ENCODE measurements around the gene PFDN4.
"Not testable (repeated sequence)": the region's sequence is repeated elsewhere in the genome, so short reads cannot be mapped to it uniquely, and the experiment has no call there.

PFDN4 gene

GRCh38 chr20:54256202-54256601 is 48.3 kb downstream of the PFDN4 start:
- H3K27me3 ChIP-seq (replicated peaks in 2 of 5; ENCODE audit: control insufficient read depth in 4 of 5, insufficient read depth in 5 of 5, low read length in 4 of 5): peaks cover 0 to 6% (median 0%) of the 10 kb centered on the region in 5 experiments
- no peaks in the 10 kb centered on the region for H3K4me1 ChIP-seq (ENCODE audit: control extremely low read depth in 1 of 4, control insufficient read depth in 4 of 4, insufficient read depth in 4 of 4, low read length in 3 of 4)
- H3K4me3 ChIP-seq (ENCODE audit: control insufficient read depth in 1 of 7, extremely low read depth in 1 of 7, insufficient read depth in 4 of 7, low read depth in 2 of 7, low read length in 6 of 7): no peak overlapping the region
- WGBS (ENCODE audit: insufficient coverage): 100% methylated on average over 2 of the region's 3 CpGs
- H3K9me3 ChIP-seq (ENCODE audit: control extremely low read depth in 1 of 5, control insufficient read depth in 4 of 5, insufficient read depth in 2 of 5, low read depth in 1 of 5, low read length in 4 of 5): no peaks in the 10 kb centered on the region
- DNase-seq: no peak
- CTCF ChIA-PET: no interaction called here
- POLR2A ChIA-PET: no interaction called here
- no peak overlapping the region for H3K27ac ChIP-seq (ENCODE audit: insufficient read depth in 1 of 2, low read depth in 1 of 2, low read length in 2 of 2, poor library complexity in 1 of 2, severe bottlenecking in 2 of 2)
- H3K36me3 ChIP-seq (ENCODE audit: control insufficient read depth in 4 of 4, insufficient read depth in 4 of 4, low read length in 3 of 4): no peaks in the 10 kb centered on the region

GRCh38 chr20:54257071-54257816 is 49.4 kb downstream of the PFDN4 start:
- H3K36me3 ChIP-seq (ENCODE audit: control insufficient read depth in 4 of 4, insufficient read depth in 4 of 4, low read length in 3 of 4): no peaks in the 10 kb centered on the region
- H3K9me3 ChIP-seq (ENCODE audit: control extremely low read depth in 1 of 5, control insufficient read depth in 4 of 5, insufficient read depth in 2 of 5, low read depth in 1 of 5, low read length in 4 of 5): no peaks in the 10 kb centered on the region
- no peak overlapping the region for H3K4me3 ChIP-seq (ENCODE audit: control insufficient read depth in 1 of 7, extremely low read depth in 1 of 7, insufficient read depth in 4 of 7, low read depth in 2 of 7, low read length in 6 of 7)
- peaks cover 0 to 7% (median 0%) of the 10 kb centered on the region in 5 experiments for H3K27me3 ChIP-seq (replicated peaks in 2 of 5; ENCODE audit: control insufficient read depth in 4 of 5, insufficient read depth in 5 of 5, low read length in 4 of 5)
- no peak overlapping the region for H3K27ac ChIP-seq (ENCODE audit: insufficient read depth in 1 of 2, low read depth in 1 of 2, low read length in 2 of 2, poor library complexity in 1 of 2, severe bottlenecking in 2 of 2)
- ChIA-PET CTCF (no interaction called here), POLR2A (no interaction called here)
- WGBS (ENCODE audit: insufficient coverage): 92% methylated on average over 2 of the region's 4 CpGs
- DNase-seq: no peak
- H3K4me1 ChIP-seq (ENCODE audit: control extremely low read depth in 1 of 4, control insufficient read depth in 4 of 4, insufficient read depth in 4 of 4, low read length in 3 of 4): no peaks in the 10 kb centered on the region

GRCh38 chr20:54260116-54260515 is 52.2 kb downstream of the PFDN4 start:
- H3K4me3 ChIP-seq (ENCODE audit: control insufficient read depth in 1 of 7, extremely low read depth in 1 of 7, insufficient read depth in 4 of 7, low read depth in 2 of 7, low read length in 6 of 7): no peak overlapping the region
- no peaks in the 10 kb centered on the region for H3K36me3 ChIP-seq (ENCODE audit: control insufficient read depth in 4 of 4, insufficient read depth in 4 of 4, low read length in 3 of 4)
- peaks cover 0 to 9% (median 0%) of the 10 kb centered on the region in 5 experiments for H3K27me3 ChIP-seq (replicated peaks in 2 of 5; ENCODE audit: control insufficient read depth in 4 of 5, insufficient read depth in 5 of 5, low read length in 4 of 5)
- H3K4me1 ChIP-seq (ENCODE audit: control extremely low read depth in 1 of 4, control insufficient read depth in 4 of 4, insufficient read depth in 4 of 4, low read length in 3 of 4): no peaks in the 10 kb centered on the region
- H3K9me3 ChIP-seq (ENCODE audit: control extremely low read depth in 1 of 5, control insufficient read depth in 4 of 5, insufficient read depth in 2 of 5, low read depth in 1 of 5, low read length in 4 of 5): no peaks in the 10 kb centered on the region
- POLR2A ChIA-PET: interaction anchor here (0.7 kb wide), 1 partner anchor 336 kb away, joined by 3 read pairs; no protein-coding TSS in a partner anchor
- no peak for DNase-seq
- CTCF ChIA-PET: no interaction called here
- H3K27ac ChIP-seq (ENCODE audit: insufficient read depth in 1 of 2, low read depth in 1 of 2, low read length in 2 of 2, poor library complexity in 1 of 2, severe bottlenecking in 2 of 2): no peak overlapping the region

- peaks cover 0 to 4% (median 1%) of the 10 kb centered on the region in 4 experiments for H3K4me1 ChIP-seq (ENCODE audit: control extremely low read depth in 1 of 4, control insufficient read depth in 4 of 4, insufficient read depth in 4 of 4, low read length in 3 of 4)
- no peak overlapping the region for H3K27ac ChIP-seq (ENCODE audit: insufficient read depth in 1 of 2, low read depth in 1 of 2, low read length in 2 of 2, poor library complexity in 1 of 2, severe bottlenecking in 2 of 2)
- H3K4me3 ChIP-seq (ENCODE audit: control insufficient read depth in 1 of 7, extremely low read depth in 1 of 7, insufficient read depth in 4 of 7, low read depth in 2 of 7, low read length in 6 of 7): no peak overlapping the region
- ChIA-PET POLR2A (no interaction called here), CTCF (no interaction called here)
- peaks cover 0 to 10% (median 0%) of the 10 kb centered on the region in 5 experiments for H3K27me3 ChIP-seq (replicated peaks in 2 of 5; ENCODE audit: control insufficient read depth in 4 of 5, insufficient read depth in 5 of 5, low read length in 4 of 5)
- no peaks in the 10 kb centered on the region for H3K36me3 ChIP-seq (ENCODE audit: control insufficient read depth in 4 of 4, insufficient read depth in 4 of 4, low read length in 3 of 4)
- WGBS (ENCODE audit: insufficient coverage): 100% methylated on average over 2 of the region's 4 CpGs
- DNase-seq: no peak
- no peaks in the 10 kb centered on the region for H3K9me3 ChIP-seq (ENCODE audit: control extremely low read depth in 1 of 5, control insufficient read depth in 4 of 5, insufficient read depth in 2 of 5, low read depth in 1 of 5, low read length in 4 of 5)
Measured at GRCh38 chr20:54262671-54263070, 54.8 kb downstream of the PFDN4 start.

- no peaks in the 10 kb centered on the region for H3K36me3 ChIP-seq (ENCODE audit: control insufficient read depth in 4 of 4, insufficient read depth in 4 of 4, low read length in 3 of 4)
- peaks cover 0 to 4% (median 1%) of the 10 kb centered on the region in 4 experiments for H3K4me1 ChIP-seq (ENCODE audit: control extremely low read depth in 1 of 4, control insufficient read depth in 4 of 4, insufficient read depth in 4 of 4, low read length in 3 of 4)
- peaks cover 0 to 12% (median 0%) of the 10 kb centered on the region in 5 experiments for H3K27me3 ChIP-seq (replicated peaks in 2 of 5; ENCODE audit: control insufficient read depth in 4 of 5, insufficient read depth in 5 of 5, low read length in 4 of 5)
- H3K9me3 ChIP-seq (ENCODE audit: control extremely low read depth in 1 of 5, control insufficient read depth in 4 of 5, insufficient read depth in 2 of 5, low read depth in 1 of 5, low read length in 4 of 5): no peaks in the 10 kb centered on the region
- ChIA-PET POLR2A (no interaction called here), CTCF (no interaction called here)
- no CpG with 5 or more reads among the region's 4 CpGs for WGBS (ENCODE audit: insufficient coverage)
- H3K27ac ChIP-seq (ENCODE audit: insufficient read depth in 1 of 2, low read depth in 1 of 2, low read length in 2 of 2, poor library complexity in 1 of 2, severe bottlenecking in 2 of 2): no peak overlapping the region
- H3K4me3 ChIP-seq (ENCODE audit: control insufficient read depth in 1 of 7, extremely low read depth in 1 of 7, insufficient read depth in 4 of 7, low read depth in 2 of 7, low read length in 6 of 7): no peak overlapping the region
- DNase-seq: no peak
Measured at GRCh38 chr20:54263116-54263690, 55.3 kb downstream of the PFDN4 start.

- CTCF ChIA-PET; H3K9me3 ChIP-seq (ENCODE audit: control extremely low read depth in 1 of 5, control insufficient read depth in 4 of 5, insufficient read depth in 2 of 5, low read depth in 1 of 5, low read length in 4 of 5); H3K36me3 ChIP-seq (ENCODE audit: control insufficient read depth in 4 of 4, insufficient read depth in 4 of 4, low read length in 3 of 4); H3K4me1 ChIP-seq (ENCODE audit: control extremely low read depth in 1 of 4, control insufficient read depth in 4 of 4, insufficient read depth in 4 of 4, low read length in 3 of 4); POLR2A ChIA-PET; DNase-seq; H3K27ac ChIP-seq (ENCODE audit: insufficient read depth in 1 of 2, low read depth in 1 of 2, low read length in 2 of 2, poor library complexity in 1 of 2, severe bottlenecking in 2 of 2); H3K4me3 ChIP-seq (ENCODE audit: control insufficient read depth in 1 of 7, extremely low read depth in 1 of 7, insufficient read depth in 4 of 7, low read depth in 2 of 7, low read length in 6 of 7): not testable (repeated sequence)
- 96% methylated on average over 4 of the region's 6 CpGs for WGBS (ENCODE audit: insufficient coverage)
- peaks cover 0 to 12% (median 0%) of the 10 kb centered on the region in 5 experiments for H3K27me3 ChIP-seq (replicated peaks in 2 of 5; ENCODE audit: control insufficient read depth in 4 of 5, insufficient read depth in 5 of 5, low read length in 4 of 5)
Measured at GRCh38 chr20:54265791-54266190, 57.9 kb downstream of the PFDN4 start.

- WGBS (ENCODE audit: insufficient coverage): 100% methylated on average over 4 of the region's 6 CpGs
- Histone ChIP-seq H3K4me1 (ENCODE audit: control extremely low read depth in 1 of 4, control insufficient read depth in 4 of 4, insufficient read depth in 4 of 4, low read length in 3 of 4) (peaks cover 0 to 4% (median 1%) of the 10 kb centered on the region in 4 experiments), H3K27me3 (replicated peaks in 2 of 5; ENCODE audit: control insufficient read depth in 4 of 5, insufficient read depth in 5 of 5, low read length in 4 of 5) (peaks cover 0 to 11% (median 0%) of the 10 kb centered on the region in 5 experiments), H3K27ac (ENCODE audit: insufficient read depth in 1 of 2, low read depth in 1 of 2, low read length in 2 of 2, poor library complexity in 1 of 2, severe bottlenecking in 2 of 2) (no peak overlapping the region), H3K36me3 (ENCODE audit: control insufficient read depth in 4 of 4, insufficient read depth in 4 of 4, low read length in 3 of 4) (no peaks in the 10 kb centered on the region), H3K4me3 (ENCODE audit: control insufficient read depth in 1 of 7, extremely low read depth in 1 of 7, insufficient read depth in 4 of 7, low read depth in 2 of 7, low read length in 6 of 7) (no peak overlapping the region), H3K9me3 (ENCODE audit: control extremely low read depth in 1 of 5, control insufficient read depth in 4 of 5, insufficient read depth in 2 of 5, low read depth in 1 of 5, low read length in 4 of 5) (no peaks in the 10 kb centered on the region)
- DNase-seq: no peak
- POLR2A ChIA-PET: no interaction called here
- CTCF ChIA-PET: no interaction called here
Measured at GRCh38 chr20:54266844-54267243, 59.0 kb downstream of the PFDN4 start.

All from common myeloid progenitor, CD34-positive (primary cell).